GM19467 (cell line): ENCODE results near the gene ACACB.

Source experiments
- ATAC-seq: cut with Tn5 transposase; IDR thresholded peaks from one replicate; pipeline ENCODE4 v1.9.1; 2021; ENCODE audit warnings: mild to moderate bottlenecking, moderate library complexity; ENCODE audit not compliant: unreplicated experiment

ACACB gene

DNA sequence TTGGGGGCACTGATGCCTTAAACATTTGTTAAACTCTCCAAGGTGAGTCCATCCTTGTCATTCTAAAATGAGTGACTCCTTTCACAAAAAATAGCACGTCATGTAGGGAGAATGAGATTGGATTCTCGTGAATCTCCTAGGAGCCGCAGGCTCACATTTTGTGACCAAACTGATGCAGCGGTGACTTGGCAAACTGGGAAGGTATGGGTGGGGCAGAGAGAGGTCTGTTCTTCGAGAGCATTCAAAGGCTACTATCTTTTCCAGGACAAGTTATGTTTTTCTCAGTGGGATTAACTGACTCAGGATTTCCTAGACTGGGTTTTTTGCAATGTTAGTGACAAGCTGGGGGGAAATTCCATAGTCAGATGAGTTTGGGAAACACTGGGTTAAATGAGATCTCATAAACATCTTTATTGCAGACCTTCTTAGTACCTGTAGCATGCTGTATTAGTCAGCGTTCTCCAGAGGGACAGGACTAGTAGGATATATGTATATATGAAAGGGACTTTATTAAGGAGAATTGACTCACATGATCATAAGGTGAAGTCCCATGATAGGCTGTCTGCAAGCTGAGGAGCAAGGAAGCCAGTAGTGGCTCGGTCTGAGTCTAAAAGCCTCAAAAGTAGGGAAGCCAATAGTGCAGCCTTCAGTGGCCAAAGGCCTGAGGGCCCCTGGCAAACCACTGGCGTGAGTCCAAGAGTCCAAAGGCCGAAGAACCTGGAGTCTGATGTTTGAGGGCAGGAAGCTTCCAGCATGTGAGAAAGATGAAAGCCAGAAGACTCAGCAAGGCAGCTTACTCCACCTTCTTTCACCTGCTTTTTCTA is 131.7 kb downstream of the ACACB start:
- no peak for ATAC-seq

DNA sequence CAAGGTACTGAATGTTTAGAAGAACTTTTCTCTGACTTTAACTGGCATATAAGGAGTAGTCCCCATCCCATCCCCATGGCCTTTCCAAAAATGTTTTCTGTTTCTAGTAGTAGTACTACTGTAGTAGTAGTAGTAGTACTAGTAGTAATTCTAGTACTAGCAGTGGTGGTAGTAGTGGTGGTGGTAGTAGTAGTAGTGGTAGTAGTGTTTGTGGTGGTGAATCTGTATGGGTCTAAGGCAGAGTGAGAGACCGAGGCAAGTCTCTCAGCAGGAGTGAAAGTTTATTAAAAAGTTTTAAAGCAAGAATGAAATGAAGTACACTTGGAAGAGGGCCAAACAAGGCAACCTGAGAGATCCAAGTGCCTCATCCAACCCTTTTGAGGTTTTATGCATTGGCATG is 134.1 kb downstream of the ACACB start:
- no peak for ATAC-seq

DNA sequence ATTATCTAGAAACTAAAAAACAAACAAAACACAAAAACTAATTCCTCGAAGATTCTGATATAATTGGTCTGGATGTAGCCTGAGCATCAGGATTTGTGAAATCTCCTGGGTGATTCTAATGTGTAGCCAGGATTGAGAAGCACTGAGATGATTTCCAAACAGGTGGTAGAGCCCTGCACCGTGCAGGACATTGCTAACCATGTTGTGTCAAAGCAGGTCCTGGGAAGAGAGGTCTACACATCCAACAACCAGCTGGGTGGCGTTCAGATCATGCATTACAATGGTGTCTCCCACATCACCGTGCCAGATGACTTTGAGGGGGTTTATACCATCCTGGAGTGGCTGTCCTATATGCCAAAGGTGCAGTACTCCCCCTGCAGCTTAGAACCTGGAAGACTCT is 136.4 kb downstream of the ACACB start:
- no peak for ATAC-seq

DNA sequence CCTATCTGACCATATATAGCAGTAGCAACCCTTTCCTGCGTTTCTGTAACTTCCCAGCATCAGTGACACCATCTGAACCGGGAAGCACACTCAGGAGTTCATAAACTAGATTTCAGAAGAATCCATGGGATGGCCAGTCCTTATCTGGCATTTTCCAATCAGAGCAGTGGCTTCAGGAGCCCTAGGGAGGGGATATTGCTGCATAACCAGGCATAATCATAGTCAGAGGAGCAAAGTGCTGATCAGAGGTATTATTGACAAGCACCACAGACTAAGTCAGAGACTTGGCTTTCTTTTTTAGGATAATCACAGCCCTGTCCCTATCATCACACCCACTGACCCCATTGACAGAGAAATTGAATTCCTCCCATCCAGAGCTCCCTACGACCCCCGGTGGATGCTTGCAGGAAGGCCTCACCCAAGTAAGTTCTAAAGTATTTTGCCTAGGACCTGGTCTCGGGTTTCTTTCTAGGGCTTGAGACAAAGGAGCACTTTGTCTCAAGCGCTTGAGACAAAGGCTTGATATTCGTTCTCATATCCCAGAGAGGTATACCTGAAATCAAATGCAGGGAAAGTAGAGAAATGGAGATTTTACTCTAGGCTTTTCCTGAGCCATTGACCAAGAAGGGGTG is 137.6 kb downstream of the ACACB start:
- ATAC-seq = no peak

DNA sequence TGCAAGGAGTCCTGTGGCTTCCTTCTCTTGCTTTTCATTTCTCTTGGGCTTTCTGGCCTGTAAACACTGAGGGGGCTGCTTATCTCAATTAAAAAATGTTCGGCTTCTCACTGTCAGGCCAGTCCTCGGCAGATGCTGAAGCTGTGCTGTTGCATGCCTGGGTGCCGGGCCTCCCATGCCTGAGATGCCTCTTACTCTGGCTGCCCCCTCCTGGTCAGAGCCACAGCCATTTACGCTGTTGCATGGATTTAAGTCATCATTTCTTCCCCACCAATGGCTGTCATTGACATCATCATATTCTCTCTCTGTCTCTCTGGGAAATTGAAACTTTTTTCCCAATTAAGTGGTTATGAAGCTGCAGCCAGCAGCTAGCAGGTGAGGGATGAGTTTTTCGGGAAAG is 139.0 kb downstream of the ACACB start:
- ATAC-seq = no peak

DNA sequence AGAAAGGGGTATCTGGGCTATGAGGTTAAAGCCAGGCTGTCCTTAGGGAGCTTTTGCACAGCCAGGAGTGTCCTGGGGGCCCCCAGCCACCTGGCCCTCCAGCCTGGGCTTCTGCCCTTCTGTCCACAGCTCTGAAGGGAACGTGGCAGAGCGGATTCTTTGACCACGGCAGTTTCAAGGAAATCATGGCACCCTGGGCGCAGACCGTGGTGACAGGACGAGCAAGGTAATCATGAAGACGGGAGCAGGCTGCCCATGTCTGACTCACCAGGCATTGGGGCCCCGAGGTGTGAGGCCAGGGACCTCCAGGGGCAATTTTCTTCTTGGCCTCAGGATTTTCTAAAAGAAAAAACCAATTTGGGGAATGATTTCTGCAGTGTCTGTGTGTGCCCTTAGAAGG is 139.6 kb downstream of the ACACB start:
- no peak for ATAC-seq

DNA sequence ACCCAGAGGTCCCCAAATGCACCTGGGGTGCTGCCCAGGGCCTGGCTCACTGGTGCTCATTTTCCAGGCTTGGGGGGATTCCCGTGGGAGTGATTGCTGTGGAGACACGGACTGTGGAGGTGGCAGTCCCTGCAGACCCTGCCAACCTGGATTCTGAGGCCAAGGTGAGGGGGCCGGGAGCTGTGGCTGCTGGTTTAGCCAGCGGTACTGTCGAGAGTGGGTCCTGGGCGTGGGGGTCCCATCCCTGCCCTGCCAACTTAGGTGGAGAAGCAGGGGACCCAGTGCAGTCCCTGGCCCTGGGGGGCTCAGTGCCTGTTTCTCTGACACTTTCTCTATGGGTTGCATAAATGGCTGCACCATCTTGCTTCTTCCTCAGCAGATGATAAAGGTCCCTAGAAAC is 141.8 kb downstream of the ACACB start:
- ATAC-seq = no peak

DNA sequence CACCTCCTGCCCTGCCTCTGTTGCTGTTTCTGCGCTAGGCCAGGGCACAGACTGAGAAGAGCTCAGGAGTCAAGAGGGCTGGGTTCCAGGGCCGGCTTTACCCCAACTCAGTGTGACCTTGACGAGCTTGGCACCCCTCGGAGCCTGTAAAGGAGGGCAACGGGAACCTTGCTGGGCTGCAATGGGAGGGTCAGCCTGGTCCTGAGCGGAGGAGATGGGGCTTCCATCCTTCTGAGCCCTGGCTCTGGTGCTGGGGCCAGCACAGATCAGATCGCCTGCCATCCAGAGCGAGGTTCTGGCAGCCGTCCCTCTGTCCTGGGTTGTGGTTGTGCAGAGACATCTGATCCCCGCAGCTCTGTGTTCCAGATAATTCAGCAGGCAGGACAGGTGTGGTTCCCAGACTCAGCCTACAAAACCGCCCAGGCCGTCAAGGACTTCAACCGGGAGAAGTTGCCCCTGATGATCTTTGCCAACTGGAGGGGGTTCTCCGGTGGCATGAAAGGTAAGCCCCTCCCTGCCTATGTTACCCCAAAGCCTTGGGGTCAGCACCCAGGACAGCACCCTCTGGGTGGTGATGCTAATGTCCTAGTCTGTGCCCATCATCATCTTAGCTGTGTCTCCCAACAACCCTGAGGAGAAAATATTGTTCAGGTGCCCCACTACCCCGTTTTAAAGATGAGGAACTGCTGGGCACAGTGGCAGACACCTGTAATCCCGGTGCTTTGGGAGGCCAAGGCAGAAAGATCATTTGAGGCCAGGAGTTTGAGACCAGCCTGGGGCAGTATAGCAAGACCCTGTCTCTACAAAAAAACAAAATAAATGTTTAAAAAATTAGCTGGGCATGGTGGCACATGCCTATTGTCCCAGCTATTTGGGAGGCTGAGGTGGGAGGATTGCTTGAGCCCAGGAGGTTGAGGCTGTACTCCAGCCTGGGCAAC is 142.5 kb downstream of the ACACB start:
- ATAC-seq = no peak

DNA sequence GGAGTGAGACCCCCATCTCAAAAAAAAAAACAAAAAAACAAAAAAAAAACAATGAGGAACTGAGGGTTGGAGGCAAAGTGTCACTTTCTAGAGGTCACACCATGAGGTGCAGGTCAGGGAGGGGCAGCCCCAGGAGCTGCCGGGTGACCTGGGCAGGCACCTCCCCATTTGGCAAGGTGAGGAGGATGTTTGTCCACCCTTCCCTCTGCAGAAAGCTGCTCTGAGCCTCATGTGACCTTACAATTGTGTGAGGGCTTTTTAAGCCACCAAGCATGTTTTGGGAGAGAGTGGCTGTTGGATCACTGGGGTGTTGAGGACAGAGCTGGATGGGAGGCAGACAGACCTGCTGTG is 143.1 kb downstream of the ACACB start:
- no peak for ATAC-seq

DNA sequence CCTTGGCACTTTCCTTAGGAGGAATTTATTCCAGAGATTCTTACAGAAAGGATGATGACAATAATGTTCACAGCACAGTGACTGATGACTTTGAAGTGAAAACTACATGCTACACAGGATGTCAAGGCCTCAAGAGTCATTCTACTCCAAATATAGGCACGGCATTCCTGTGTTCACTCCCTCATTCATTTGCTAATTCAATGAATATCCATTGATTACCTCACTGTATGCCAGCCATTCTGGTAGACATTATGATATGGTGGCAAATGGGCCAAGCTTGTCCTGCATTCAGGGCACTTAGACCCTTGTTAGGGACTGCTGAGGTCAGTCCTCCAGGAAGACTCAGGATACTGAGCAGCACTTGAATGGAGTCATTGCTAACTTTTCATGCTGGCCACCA is 144.7 kb downstream of the ACACB start:
- no peak for ATAC-seq

DNA sequence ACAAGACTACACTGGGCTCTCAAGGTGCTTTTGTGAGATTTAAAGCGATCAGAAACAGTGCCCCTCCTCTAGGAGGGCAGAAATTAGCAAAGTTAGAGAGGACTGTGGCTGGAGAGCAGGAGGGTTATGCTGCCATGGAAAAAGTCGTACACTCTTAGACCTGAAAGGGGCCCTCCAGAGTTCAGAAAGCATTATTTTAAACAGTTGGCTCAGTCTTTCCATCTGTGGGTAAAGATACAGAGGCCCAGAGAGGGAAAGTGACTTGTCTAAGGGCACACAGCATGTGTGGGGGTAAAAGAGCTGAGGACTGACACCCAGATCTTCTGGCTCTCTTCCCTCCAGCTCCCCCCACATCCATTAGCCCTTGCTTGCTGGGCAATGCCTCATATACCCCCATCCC is 145.6 kb downstream of the ACACB start:
- ATAC-seq = no peak

DNA sequence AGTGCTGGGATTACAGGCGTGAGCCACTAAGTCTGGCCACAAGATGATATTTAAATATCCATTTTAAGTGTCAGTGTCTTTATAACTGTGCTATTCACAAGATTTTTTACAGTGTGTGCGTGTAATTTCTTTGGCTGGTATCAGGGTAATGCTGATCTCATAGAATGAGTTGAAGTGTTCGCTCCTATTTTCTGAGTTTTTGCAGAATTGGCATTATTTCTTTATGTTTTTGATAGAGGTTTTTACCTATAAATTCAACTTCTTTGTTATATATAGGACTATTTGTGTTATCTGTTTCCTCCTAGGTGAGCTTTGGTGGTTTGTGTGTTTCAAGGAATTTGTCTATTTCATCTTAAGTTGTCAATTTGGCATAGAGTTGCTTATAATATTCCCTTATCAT is 147.1 kb downstream of the ACACB start:
- no peak for ATAC-seq

DNA sequence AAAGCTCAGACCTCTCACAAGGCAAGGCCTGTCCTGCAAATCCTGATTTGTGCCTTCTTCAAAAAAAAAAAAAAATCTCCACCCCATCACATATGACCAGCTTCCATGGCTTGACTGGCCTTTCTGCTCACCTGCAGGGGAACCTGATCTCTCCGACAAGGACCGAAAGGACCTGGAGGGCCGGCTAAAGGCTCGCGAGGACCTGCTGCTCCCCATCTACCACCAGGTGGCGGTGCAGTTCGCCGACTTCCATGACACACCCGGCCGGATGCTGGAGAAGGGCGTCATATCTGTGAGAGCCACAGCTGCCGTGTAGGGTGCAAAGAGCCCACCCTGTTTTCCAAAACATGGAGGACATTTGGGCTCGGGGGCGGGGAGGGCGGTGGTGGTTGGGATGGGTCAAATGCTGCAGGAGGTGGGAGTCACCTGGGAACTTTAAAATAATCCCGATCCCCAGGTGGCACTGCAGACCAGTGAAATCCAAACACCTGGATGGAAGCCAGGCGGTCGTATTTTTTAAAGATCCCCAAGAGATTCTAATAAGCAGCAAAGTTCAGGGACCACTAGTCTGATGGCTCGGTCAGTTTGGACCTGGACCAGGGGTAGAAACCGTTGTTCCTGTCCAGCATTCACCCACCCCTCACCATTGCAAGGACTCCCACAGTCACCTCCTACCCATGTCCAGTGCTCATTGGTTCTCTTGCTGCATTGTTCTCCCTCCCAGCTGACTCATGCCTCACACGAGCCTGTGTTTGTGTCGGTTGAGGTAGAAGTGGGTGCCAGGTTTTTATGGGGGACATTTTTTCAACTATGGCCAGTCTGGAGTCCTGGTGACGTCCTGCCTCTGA is 147.9 kb downstream of the ACACB start:
- ATAC-seq = no peak

DNA sequence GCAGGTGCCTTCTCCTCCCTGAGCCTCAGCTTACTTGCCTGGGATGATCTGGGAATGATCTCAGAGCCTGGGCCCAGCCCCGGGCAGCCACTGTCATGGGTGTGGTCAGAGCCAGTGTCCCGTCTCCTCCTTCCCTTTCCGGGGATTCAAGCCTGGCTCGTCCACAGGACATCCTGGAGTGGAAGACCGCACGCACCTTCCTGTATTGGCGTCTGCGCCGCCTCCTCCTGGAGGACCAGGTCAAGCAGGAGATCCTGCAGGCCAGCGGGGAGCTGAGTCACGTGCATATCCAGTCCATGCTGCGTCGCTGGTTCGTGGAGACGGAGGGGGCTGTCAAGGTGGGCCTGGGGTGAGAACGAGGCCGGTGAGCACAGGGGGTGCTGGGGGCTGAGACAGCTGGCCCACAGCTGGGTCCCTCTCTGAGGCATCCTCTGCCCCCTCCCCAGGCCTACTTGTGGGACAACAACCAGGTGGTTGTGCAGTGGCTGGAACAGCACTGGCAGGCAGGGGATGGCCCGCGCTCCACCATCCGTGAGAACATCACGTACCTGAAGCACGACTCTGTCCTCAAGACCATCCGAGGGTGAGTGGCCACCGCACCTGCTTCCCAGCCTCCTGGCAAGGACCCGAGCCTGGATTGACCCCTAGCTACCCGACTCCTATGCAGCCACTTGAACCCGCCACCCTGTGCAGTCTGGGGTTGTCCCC is 148.7 kb downstream of the ACACB start:
- no peak for ATAC-seq

DNA sequence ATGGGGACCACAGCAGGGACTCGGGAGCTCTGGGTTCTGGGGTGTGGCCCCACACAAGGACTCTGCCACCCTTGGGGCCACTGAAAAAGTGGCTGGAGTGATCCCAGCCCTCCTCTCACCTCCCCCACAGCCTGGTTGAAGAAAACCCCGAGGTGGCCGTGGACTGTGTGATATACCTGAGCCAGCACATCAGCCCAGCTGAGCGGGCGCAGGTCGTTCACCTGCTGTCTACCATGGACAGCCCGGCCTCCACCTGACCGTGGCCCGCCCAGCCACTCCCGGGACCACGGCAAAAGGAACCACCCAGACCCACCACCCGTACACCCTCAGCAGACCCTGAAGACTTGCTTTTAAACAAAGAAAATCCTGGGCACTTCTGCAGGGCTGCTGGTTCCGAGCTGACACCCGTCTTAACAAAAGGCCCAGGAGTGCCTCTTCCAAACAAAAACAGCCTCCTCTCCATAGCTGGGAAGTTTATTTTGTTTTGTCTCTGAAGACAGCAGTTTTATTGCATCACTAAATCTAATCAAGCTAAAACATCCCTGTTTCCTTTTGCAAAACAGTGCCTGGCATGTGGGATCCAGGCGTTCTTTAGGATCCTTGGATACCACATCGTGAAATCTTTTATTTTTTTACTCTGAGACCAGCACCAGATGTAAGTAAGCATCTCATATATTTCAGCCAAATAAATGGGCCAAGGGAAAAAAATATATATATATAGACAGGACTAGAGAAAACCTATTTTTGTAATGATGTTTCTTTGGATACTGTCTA is 149.9 kb downstream of the ACACB start:
- ATAC-seq = no peak

DNA sequence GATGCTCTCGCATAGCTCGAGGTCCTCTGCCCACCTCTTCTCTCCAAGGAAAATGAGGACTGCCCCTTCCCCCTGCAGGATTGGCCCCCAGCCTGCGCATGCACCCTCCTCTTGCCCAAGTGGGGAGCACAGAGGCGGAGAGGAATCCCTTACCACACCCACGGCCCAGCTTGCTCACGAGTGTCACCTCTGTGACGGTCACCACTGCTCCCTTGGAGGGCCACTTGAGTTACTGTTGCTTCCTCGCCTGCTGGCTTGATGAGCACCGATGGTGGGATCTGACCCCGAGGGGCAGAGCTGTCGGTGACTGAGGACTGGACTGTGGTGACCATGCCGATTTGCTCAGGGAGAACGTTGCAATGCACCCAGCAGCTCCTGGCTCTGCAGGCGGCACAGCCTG is 151.0 kb downstream of the ACACB start:
- no peak for ATAC-seq

DNA sequence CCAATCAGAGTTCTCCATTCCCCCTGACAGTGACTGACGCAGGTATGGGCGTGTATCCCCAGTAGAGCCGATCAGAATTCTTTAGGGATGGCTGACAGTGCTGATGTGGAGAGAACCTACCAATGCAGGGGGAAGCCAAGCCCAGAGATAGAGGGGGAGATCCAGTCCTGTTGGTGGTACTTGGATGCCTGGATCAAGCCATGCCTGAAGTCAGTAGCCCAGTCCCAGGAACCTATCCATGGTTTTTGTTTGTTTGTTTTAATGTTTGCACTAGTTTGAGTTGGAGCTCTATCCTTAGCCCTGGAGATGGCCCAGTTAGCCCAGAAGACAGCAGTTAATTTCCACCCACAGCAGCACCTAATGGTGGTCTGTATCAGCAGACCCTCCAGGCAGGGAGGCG is 152.5 kb downstream of the ACACB start:
- no peak for ATAC-seq

DNA sequence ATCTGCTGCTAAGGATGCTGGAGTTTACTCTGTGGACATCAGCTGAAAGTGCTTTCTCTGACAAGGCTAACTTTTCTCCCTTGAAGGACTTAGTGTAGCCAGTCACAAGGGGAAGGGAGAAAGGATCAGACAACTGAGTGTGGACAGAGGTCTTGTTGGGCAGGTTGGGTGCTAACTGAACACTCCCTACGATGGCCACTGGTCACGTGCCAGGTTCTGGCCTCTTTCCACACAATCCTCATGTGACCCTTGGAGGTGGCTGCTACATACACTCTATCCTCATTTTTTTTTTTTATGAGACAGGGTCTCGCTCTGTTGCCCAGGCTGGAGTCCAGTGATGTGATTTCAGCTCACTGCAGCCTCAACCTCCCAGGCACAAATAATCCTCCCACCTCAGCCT is 153.0 kb downstream of the ACACB start:
- no peak for ATAC-seq

DNA sequence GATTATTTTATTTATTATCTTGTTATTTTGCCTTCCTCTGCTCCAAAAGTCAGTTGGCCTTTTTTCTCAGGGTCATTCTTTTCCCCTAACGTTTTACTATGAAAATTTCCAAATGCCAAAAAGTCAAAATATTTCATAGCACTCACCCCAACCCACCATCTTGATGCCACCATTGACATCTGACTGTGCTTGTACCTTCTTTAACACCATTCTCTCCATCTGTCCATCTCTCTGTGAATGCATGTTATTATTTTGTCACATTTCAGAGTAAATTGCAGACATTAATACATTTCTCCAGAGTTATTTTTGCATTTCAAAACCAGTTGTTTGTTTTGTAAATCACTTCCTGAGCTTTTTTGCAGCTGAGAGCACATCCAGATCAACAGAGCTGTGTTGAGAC is 154.1 kb downstream of the ACACB start:
- ATAC-seq = no peak
